Heart left ventricle (tissue), 16 donors: ENCODE measurements around the gene GPR152. TPM values are rescaled to one million over a fixed set of nuclear protein-coding genes. Genes with fewer than 3 reads are reported as not detected.

Experiments
- ATAC-seq, 4 donors: fragments of 200-7000 bp; cut with Tn5 transposase; one replicate each; pipeline ENCODE4 v1.9.1; 2020 to 2022; ENCODE audit warnings: moderate library complexity in 4 of 4, mild to moderate bottlenecking in 3 of 4, moderate number of reproducible peaks in 1 of 4
- DNase-seq, 5 donors: peaks; one replicate each; pipeline ENCODE4 v3.0.0-alpha.2; 2020
- H3K27ac ChIP-seq, 12 donors: fragments of 200-600 bp; sonication (generic) in 4 of 12; one replicate each; pipeline versions ENCODE4 v1.5.0 to v1.8.0; 2016 to 2022; ENCODE audit warnings: mild to moderate bottlenecking in 2 of 12
- H3K27me3 ChIP-seq, 9 donors: fragments of 200-600 bp; sonication (generic) in 2 of 9; one replicate each; pipeline versions ENCODE4 v1.5.1 to v1.8.0; 2016 to 2022; ENCODE audit warnings: mild to moderate bottlenecking in 3 of 9
- H3K36me3 ChIP-seq, 9 donors: fragments of 200-600 bp; sonication (generic) in 2 of 9; one replicate each; pipeline versions ENCODE4 v1.5.0 to v1.8.0; 2018 to 2022; ENCODE audit warnings: mild to moderate bottlenecking in 2 of 9
- H3K4me1 ChIP-seq, 12 donors: fragments of 200-600 bp; sonication (generic) in 4 of 12; one replicate each; pipeline versions ENCODE4 v1.5.0 to v1.8.0; 2016 to 2022; ENCODE audit warnings: mild to moderate bottlenecking in 3 of 12
- H3K4me3 ChIP-seq, 12 donors: fragments of 200-600 bp; sonication (generic) in 4 of 12; one replicate each; pipeline versions ENCODE4 v1.5.0 to v1.8.0; 2017 to 2022; ENCODE audit warnings: mild to moderate bottlenecking in 9 of 12, moderate library complexity in 4 of 12
- H3K9me3 ChIP-seq, 12 donors: fragments of 200-600 bp; sonication (generic) in 4 of 12; one replicate each; pipeline versions ENCODE4 v1.5.0 to v1.8.0; 2016 to 2022; ENCODE audit warnings: mild to moderate bottlenecking in 1 of 12
- POLR2A ChIP-seq, 2 donors: fragments of 450-650 bp; IDR thresholded peaks; one replicate each; pipeline ENCODE4 v1.6.1; 2017; ENCODE audit warnings: antibody characterized with exemption in 2 of 2, mild to moderate bottlenecking in 2 of 2, moderate library complexity in 2 of 2
- WGBS, 4 donors: extraction: QIAGEN DNeasy Blood & Tissue Kit in 2 of 4; methylation state at CpG; one replicate each; pipeline versions ENCODE4 v1.1.5 to v1.1.7; 2013 to 2018; 5-methylcytosine and 5-hydroxymethylcytosine counted together
- intact Hi-C, 10 donors: fragments of 100-400 bp; cut with DNase I; formaldehyde crosslinking; loops; one replicate each; pipeline versions ENCODE4 v1.11.1 to v1.14.2; 2022
- long read RNA-seq, 3 donors: library from polyadenylated mRNA; unstranded; transcript quantifications; one replicate each; pipeline ENCODE4 v2.0.0, GENCODE V29; 2020 to 2021
- polyA plus RNA-seq, 2 donors: library from polyadenylated mRNA; stranded (reverse); fragments of 200-250 nt; gene quantifications; one replicate each; pipeline ENCODE4 v1.2.3, GENCODE V29; 2013
- total RNA-seq, 9 donors: library from RNA; depleted of rRNA in 2 of 9; stranded (reverse); fragments of >200 nt in 2 of 9; fragmentation: NEBNext Ultra II Directional in 3 of 9; extraction: Animal tissue kit (Norgen Biotek cat#: 25700) in 3 of 9; gene quantifications; one replicate each; pipeline versions ENCODE4 v1.1.0 to v1.2.4, GENCODE V29; 2016 to 2023
- TF ChIP-seq, protein P1 (sequence below), 12 donors: fragments of 200-600 bp; sonication (generic) in 4 of 12; IDR thresholded peaks; one replicate each; pipeline versions ENCODE4 v1.5.0 to v1.8.0; 2018 to 2022; ENCODE audit warnings: antibody characterized with exemption in 12 of 12, mild to moderate bottlenecking in 5 of 12
- donor health status: ischemic (EF 13 %, LVEDD 7.1; RV severe dilation, severe dysfunction).
- donor health status: healthy with polysubstance abuse.
- donor health status: DM: no; HTN: yes; CAD: no.
- donor health status: DM: no; HTN: no; CAD: no.
- donor health status: ischemic (EF 25% LVEDD 6.9; RV normal size, moderate dysfunction).
- donor health status: ischemic (EF 25% LVEDD 5.7; RV mildly dilated, moderate dysfunction).
- donor health status: healthy.
- donor health status: DM: yes; HTN: yes; CAD: no.
- donor health status: ischemic (EF 35%, LVEDD 5.7; RV mildly dilated, moderate dysfunction).
- donor health status: nonischemic (EF 11% LVEDD 7.7; RV severe dilation, severe dysfunction).
- donor health status: DM: yes; HTN: yes; CAD: no.
- donor health status: PGD.
- donor health status: ischemic (EF 29% LVEDD 5.4; RV normal size, mild dysfunction).
- donor health status: nonischemic (EF 23%, LVEDD 6.1; RV moderate dilation, normal function).

Gene GPR152, protein sequence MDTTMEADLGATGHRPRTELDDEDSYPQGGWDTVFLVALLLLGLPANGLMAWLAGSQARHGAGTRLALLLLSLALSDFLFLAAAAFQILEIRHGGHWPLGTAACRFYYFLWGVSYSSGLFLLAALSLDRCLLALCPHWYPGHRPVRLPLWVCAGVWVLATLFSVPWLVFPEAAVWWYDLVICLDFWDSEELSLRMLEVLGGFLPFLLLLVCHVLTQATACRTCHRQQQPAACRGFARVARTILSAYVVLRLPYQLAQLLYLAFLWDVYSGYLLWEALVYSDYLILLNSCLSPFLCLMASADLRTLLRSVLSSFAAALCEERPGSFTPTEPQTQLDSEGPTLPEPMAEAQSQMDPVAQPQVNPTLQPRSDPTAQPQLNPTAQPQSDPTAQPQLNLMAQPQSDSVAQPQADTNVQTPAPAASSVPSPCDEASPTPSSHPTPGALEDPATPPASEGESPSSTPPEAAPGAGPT
- total RNA-seq (not detected), polyA plus RNA-seq (not detected)
- long read RNA-seq, donor 1: 0 reads
- long read RNA-seq, donor 2: 0 reads
- long read RNA-seq, donor 3: 0 reads

DNA sequence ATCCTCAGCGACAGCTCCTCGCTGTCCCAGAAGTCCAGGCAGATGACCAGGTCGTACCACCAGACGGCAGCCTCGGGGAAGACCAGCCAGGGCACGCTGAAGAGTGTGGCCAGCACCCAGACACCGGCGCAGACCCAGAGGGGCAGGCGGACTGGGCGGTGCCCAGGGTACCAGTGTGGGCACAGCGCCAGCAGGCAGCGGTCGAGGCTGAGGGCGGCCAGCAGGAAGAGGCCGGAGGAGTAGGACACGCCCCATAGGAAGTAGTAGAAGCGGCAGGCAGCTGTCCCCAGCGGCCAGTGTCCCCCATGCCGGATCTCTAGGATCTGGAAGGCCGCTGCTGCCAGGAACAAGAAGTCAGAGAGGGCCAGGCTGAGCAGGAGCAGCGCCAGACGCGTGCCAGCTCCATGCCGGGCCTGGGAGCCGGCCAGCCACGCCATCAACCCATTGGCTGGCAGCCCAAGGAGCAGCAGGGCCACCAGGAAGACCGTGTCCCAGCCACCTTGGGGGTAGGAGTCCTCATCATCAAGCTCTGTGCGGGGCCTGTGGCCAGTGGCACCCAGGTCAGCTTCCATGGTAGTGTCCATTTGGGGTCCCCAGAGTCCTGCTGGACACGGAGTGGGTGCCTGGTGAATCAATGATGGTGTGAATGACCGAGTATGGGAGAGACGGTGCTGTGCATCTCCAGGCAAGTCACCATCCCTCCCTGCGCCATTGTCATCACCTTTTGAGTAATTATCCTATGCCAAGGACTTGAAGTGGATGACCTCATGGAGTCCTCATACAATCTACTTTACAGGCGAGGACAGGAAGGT is at the start of gene GPR152:
Gene GPR152, minus strand, starts transcription at position 589 of the 812 bp plus-strand sequence. Its CDS starts 5 bp downstream, at position 584.
- DNase-seq (peak in 3 of 5 donors; percentile 47 to 80 (median 52)), ATAC-seq (peak in 3 of 4 donors; percentile 42 to 68 (median 57))
- H3K4me3 ChIP-seq: peak within 1 kb of the TSS in 8 of 12 donors; percentile 15 to 33 (median 28)

DNA sequence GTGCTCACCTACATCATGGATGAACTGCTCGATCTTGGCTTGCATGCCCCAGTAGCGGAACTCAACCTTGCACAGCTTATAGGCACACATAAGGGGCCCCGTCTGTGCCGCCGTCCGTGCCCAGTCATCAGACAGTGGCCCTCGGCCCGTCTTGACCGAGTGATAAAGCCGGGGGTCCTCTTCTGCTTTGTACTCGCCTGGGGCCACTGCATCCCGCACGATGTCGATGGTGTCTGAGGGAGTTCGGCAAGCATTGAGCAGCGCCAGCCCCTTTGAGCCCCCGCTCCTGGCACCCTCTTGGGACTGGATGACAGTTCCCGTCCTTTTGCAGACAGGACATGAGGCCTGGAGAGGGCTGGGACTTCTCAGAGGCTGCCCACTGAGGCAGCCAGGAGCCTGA is 49.3 kb upstream of the GPR152 start:
- ATAC-seq (no peak), DNase-seq (no peak)
- peaks cover 10 to 44% (median 24%) of the 10 kb centered on the region in 12 donors for H3K4me1 ChIP-seq
- H3K27me3 ChIP-seq: no peaks in the 10 kb centered on the region
- intact Hi-C loops: loop anchor here in 1 of 10 donors (5.0 kb wide), 1 partner anchor 80 kb away; no protein-coding TSS in a partner anchor
- H3K27ac ChIP-seq: no peak overlapping the region
- no peak for TF ChIP-seq POLR2A (IDR thresholded peaks at IDR 0.05)
- TF ChIP-seq, protein P1, sequence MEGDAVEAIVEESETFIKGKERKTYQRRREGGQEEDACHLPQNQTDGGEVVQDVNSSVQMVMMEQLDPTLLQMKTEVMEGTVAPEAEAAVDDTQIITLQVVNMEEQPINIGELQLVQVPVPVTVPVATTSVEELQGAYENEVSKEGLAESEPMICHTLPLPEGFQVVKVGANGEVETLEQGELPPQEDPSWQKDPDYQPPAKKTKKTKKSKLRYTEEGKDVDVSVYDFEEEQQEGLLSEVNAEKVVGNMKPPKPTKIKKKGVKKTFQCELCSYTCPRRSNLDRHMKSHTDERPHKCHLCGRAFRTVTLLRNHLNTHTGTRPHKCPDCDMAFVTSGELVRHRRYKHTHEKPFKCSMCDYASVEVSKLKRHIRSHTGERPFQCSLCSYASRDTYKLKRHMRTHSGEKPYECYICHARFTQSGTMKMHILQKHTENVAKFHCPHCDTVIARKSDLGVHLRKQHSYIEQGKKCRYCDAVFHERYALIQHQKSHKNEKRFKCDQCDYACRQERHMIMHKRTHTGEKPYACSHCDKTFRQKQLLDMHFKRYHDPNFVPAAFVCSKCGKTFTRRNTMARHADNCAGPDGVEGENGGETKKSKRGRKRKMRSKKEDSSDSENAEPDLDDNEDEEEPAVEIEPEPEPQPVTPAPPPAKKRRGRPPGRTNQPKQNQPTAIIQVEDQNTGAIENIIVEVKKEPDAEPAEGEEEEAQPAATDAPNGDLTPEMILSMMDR (IDR thresholded peaks at IDR 0.05): no peak
- no peaks in the 10 kb centered on the region for H3K9me3 ChIP-seq
- peaks cover 0 to 57% (median 25%) of the 10 kb centered on the region in 9 donors for H3K36me3 ChIP-seq
- no peak overlapping the region for H3K4me3 ChIP-seq
- 95 to 97% (median 97%) methylated on average over 17 to 18 of the region's 18 CpGs for WGBS, 4 donors

More for the DNA sequence above, at the start of gene GPR152:
- peak within 1 kb of the TSS in 11 of 12 donors; percentile 1 to 69 (median 27) for H3K27ac ChIP-seq
- peaks cover 0 to 38% (median 5%) of the 10 kb centered on the region in 12 donors for H3K4me1 ChIP-seq
- no peak for TF ChIP-seq POLR2A (IDR thresholded peaks at IDR 0.05)
- TF ChIP-seq, protein P1 (IDR thresholded peaks at IDR 0.05): peak in 4 of 12 donors; percentile 8 to 31 (median 22)
- intact Hi-C loops: no loop called here
- no peaks in the 10 kb centered on the region for H3K27me3 ChIP-seq
- no peaks in the 10 kb centered on the region for H3K9me3 ChIP-seq
- H3K36me3 ChIP-seq: no peaks in the 10 kb centered on the region
- WGBS, 4 donors: 61 to 84% (median 69%) methylated on average over 21 to 33 of the region's 33 CpGs

DNA sequence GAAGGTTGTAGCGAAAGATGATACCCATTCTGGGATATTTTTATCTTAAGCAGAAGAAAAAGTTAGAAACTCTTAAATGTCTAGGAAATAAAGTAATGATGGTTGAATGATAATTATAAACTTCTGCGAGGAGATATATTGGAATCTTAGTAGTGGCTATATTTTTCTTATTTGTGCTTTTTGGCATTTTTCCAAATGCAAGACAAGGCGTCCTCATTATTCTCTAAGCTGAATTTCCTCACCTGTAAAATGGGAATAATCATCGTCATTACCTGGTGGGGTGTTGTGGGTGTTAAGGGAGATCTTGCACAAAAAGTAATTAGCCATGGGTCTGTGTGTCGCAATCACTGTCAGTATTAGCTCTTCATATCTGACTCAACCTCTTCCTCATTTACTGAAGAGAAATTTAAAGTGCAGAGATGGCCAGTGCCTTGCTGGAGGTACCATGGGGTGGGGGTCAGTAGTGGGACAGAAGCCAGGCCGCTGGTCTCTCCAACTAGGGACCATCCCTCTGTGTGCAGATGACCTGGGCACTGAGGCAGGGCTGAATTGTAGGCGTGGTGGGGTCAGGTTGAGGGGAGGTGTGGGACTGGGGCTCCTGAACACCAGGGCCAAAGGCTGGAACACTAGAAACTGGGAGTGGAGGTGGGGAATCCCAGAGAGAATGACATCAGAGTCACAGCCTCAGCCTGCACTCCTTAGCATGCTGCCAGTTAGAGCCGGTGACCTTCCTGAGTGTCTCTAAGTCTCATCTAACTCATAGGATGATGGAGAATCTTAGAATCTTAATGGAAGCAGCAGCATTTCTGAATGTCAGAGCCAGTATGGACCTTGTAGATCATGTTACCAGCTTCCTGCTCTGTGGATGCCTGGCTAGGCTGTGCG is 48.5 kb upstream of the GPR152 start:
- H3K27me3 ChIP-seq: no peaks in the 10 kb centered on the region
- 92 to 95% (median 94%) methylated on average over 9 of the region's 9 CpGs for WGBS, 4 donors
- TF ChIP-seq POLR2A (IDR thresholded peaks at IDR 0.05): no peak
- TF ChIP-seq, protein P1 (IDR thresholded peaks at IDR 0.05): no peak
- peaks cover 0 to 59% (median 28%) of the 10 kb centered on the region in 9 donors for H3K36me3 ChIP-seq
- no peak for ATAC-seq
- intact Hi-C loops: loop anchor here in 1 of 10 donors (5.0 kb wide), 1 partner anchor 79 kb away; no protein-coding TSS in a partner anchor
- H3K27ac ChIP-seq: no peak overlapping the region
- H3K9me3 ChIP-seq: no peaks in the 10 kb centered on the region
- H3K4me3 ChIP-seq: no peak overlapping the region
- DNase-seq: no peak
- peaks cover 5 to 36% (median 17%) of the 10 kb centered on the region in 12 donors for H3K4me1 ChIP-seq
